ENCODE measurements around the gene KDM1B. TPM values are rescaled to one million over a fixed set of nuclear protein-coding genes. Genes with fewer than 3 reads are reported as not detected.
"Not testable (repeated sequence)": the region's sequence is repeated elsewhere in the genome, so short reads cannot be mapped to it uniquely, and the experiment has no call there.

Gene KDM1B
- total and polyA plus RNA-seq, 2 donors from 2014 or later: 3.9 to 20.5 TPM

GRCh38 chr6:18227166-18227565 is 71.9 kb downstream of the KDM1B start:
- H3K4me3 ChIP-seq (ENCODE audit: low read length in 3 of 3); DNase-seq; H3K27ac ChIP-seq (ENCODE audit: low read depth in 2 of 2, low read length in 2 of 2); H3K27me3 ChIP-seq (ENCODE audit: control insufficient read depth, insufficient read depth, low read length); H3K9me3 ChIP-seq (ENCODE audit: control insufficient read depth in 2 of 3, insufficient read depth in 1 of 3, low read length in 3 of 3); H3K4me1 ChIP-seq (ENCODE audit: control insufficient read depth in 2 of 3, insufficient read depth in 2 of 3, low read depth in 1 of 3, low read length in 3 of 3); intact Hi-C loops (cut with DNase I); FAIRE-seq; H3K9ac ChIP-seq (ENCODE audit: low read length in 3 of 3): not testable (repeated sequence)
- peaks cover 0 to 31% (median 4%) of the 10 kb centered on the region in 3 donors for H3K36me3 ChIP-seq (ENCODE audit: control insufficient read depth in 2 of 3, insufficient read depth in 3 of 3, low read length in 3 of 3)

GRCh38 chr6:18228590-18228989 is 73.4 kb downstream of the KDM1B start:
- H3K9me3 ChIP-seq (ENCODE audit: control insufficient read depth in 2 of 3, insufficient read depth in 1 of 3, low read length in 3 of 3); H3K27ac ChIP-seq (ENCODE audit: low read depth in 2 of 2, low read length in 2 of 2); FAIRE-seq; H3K9ac ChIP-seq (ENCODE audit: low read length in 3 of 3); DNase-seq; intact Hi-C loops (cut with DNase I); H3K27me3 ChIP-seq (ENCODE audit: control insufficient read depth, insufficient read depth, low read length); H3K4me3 ChIP-seq (ENCODE audit: low read length in 3 of 3); H3K4me1 ChIP-seq (ENCODE audit: control insufficient read depth in 2 of 3, insufficient read depth in 2 of 3, low read depth in 1 of 3, low read length in 3 of 3): not testable (repeated sequence)
- peaks cover 0 to 29% (median 4%) of the 10 kb centered on the region in 3 donors for H3K36me3 ChIP-seq (ENCODE audit: control insufficient read depth in 2 of 3, insufficient read depth in 3 of 3, low read length in 3 of 3)

- H3K27ac ChIP-seq (ENCODE audit: low read depth in 2 of 2, low read length in 2 of 2); H3K9me3 ChIP-seq (ENCODE audit: control insufficient read depth in 2 of 3, insufficient read depth in 1 of 3, low read length in 3 of 3); H3K9ac ChIP-seq (ENCODE audit: low read length in 3 of 3); H3K4me3 ChIP-seq (ENCODE audit: low read length in 3 of 3); FAIRE-seq; intact Hi-C loops (cut with DNase I); DNase-seq; H3K4me1 ChIP-seq (ENCODE audit: control insufficient read depth in 2 of 3, insufficient read depth in 2 of 3, low read depth in 1 of 3, low read length in 3 of 3); H3K27me3 ChIP-seq (ENCODE audit: control insufficient read depth, insufficient read depth, low read length): not testable (repeated sequence)
- peaks cover 4 to 14% (median 9%) of the 10 kb centered on the region in 3 donors for H3K36me3 ChIP-seq (ENCODE audit: control insufficient read depth in 2 of 3, insufficient read depth in 3 of 3, low read length in 3 of 3)
Observed at GRCh38 chr6:18231856-18232255, 76.6 kb downstream of the KDM1B start.

- intact Hi-C loops (cut with DNase I); H3K9me3 ChIP-seq (ENCODE audit: control insufficient read depth in 2 of 3, insufficient read depth in 1 of 3, low read length in 3 of 3); FAIRE-seq; H3K36me3 ChIP-seq (ENCODE audit: control insufficient read depth in 2 of 3, insufficient read depth in 3 of 3, low read length in 3 of 3); DNase-seq; H3K27me3 ChIP-seq (ENCODE audit: control insufficient read depth, insufficient read depth, low read length); H3K9ac ChIP-seq (ENCODE audit: low read length in 3 of 3); H3K4me1 ChIP-seq (ENCODE audit: control insufficient read depth in 2 of 3, insufficient read depth in 2 of 3, low read depth in 1 of 3, low read length in 3 of 3); H3K4me3 ChIP-seq (ENCODE audit: low read length in 3 of 3); H3K27ac ChIP-seq (ENCODE audit: low read depth in 2 of 2, low read length in 2 of 2): not testable (repeated sequence)
Observed at GRCh38 chr6:18233770-18234169, 78.5 kb downstream of the KDM1B start.

- no peaks in the 10 kb centered on the region for H3K4me1 ChIP-seq (ENCODE audit: control insufficient read depth in 2 of 3, insufficient read depth in 2 of 3, low read depth in 1 of 3, low read length in 3 of 3)
- FAIRE-seq: no peak
Observed at GRCh38 chr6:18234564-18234963, 79.3 kb downstream of the KDM1B start.

More at GRCh38 chr6:18234564-18234963, 79.3 kb downstream of the KDM1B start:
- Histone ChIP-seq H3K27me3 (ENCODE audit: control insufficient read depth, insufficient read depth, low read length) (no peaks in the 10 kb centered on the region), H3K27ac (ENCODE audit: low read depth in 2 of 2, low read length in 2 of 2) (no peak overlapping the region), H3K4me3 (ENCODE audit: low read length in 3 of 3) (no peak overlapping the region), H3K9me3 (ENCODE audit: control insufficient read depth in 2 of 3, insufficient read depth in 1 of 3, low read length in 3 of 3) (peaks cover 0 to 4% (median 0%) of the 10 kb centered on the region in 3 donors), H3K9ac (ENCODE audit: low read length in 3 of 3) (no peak overlapping the region), H3K36me3 (ENCODE audit: control insufficient read depth in 2 of 3, insufficient read depth in 3 of 3, low read length in 3 of 3) (peaks cover 6 to 9% (median 6%) of the 10 kb centered on the region in 3 donors)
- DNase-seq: no peak
- TF ChIP-seq CTCF (IDR thresholded peaks at IDR 0.05; ENCODE audit: borderline replicate concordance, extremely low read depth, insufficient read depth): no peak
- intact Hi-C loops (cut with DNase I): no loop called here

All from kidney (tissue), 14 donors.